Esophagus squamous epithelium (tissue), 4 donors: ENCODE data around the gene NISCH.

Source experiments
- CTCF ChIP-seq, 6 experiments: fragments of 450-650 bp in 4 of 6; fragments of 200-600 bp in 2 of 6; sonication (generic) in 2 of 6; IDR thresholded peaks; one replicate each; pipeline ENCODE4 v1.5.1; 2016 to 2019; ENCODE audit warnings: antibody characterized with exemption in 6 of 6, mild to moderate bottlenecking in 4 of 6, moderate library complexity in 4 of 6
- POLR2A ChIP-seq, 4 donors: fragments of 450-650 bp; IDR thresholded peaks; one replicate each; pipeline ENCODE4 v1.6.1; 2017; ENCODE audit warnings: antibody characterized with exemption in 4 of 4, mild to moderate bottlenecking in 4 of 4, moderate library complexity in 3 of 4

DNA sequence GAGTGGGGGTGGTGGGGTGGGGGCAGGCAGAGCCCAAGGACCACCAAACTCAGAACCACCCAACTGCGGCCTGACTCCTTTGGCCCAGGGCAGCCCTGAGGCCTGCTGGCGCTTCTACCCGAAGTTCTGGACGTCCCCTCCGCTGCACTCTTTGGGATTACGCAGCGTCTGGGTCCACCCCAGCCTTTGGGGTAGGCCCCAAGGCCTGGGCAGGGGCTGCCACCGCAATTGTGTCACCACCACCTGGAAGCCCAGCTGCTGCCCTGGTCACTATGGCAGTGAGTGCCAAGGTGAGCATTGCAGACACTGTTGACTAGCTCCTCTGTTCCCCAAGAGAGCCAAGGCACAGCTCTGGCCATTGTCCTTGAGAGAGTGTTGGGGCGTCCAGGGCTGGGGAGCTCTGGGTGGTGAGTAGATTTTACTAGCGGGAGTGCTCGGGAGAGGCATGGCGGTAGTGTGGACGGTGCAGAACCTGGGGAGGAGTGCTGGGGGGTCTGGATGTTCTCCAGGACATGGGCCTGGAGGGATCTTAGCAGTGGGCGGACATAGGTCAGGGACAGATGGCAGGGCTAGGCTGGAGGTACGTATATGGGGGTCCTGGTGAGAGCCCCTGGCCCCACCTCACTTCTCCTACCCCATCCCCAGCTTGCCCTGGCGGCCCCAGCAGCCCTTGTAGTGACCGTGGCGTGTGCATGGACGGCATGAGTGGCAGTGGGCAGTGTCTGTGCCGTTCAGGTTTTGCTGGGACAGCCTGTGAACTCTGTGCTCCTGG, 65.5 kb downstream of the NISCH start:
- TF ChIP-seq CTCF (IDR thresholded peaks at IDR 0.05): no peak
- TF ChIP-seq POLR2A (IDR thresholded peaks at IDR 0.05): no peak
